Activated naive CD8-positive, alpha-beta T cell (primary cell): ENCODE results near the gene ZNF790.

Source experiments
- H3K27ac Mint-ChIP-seq: one replicate; pipeline ENCODE4 v1.8.0; 2021; ENCODE audit warnings: mixed read lengths
- H3K27me3 Mint-ChIP-seq: one replicate; pipeline ENCODE4 v1.8.0; 2021; ENCODE audit warnings: mixed read lengths
- H3K36me3 Mint-ChIP-seq: one replicate; pipeline ENCODE4 v1.8.0; 2021; ENCODE audit warnings: mixed read lengths
- H3K4me1 Mint-ChIP-seq: one replicate; pipeline ENCODE4 v1.8.0; 2021; ENCODE audit warnings: low read depth, mixed read lengths
- H3K4me3 Mint-ChIP-seq: one replicate; pipeline ENCODE4 v1.8.0; 2021; ENCODE audit warnings: mild to moderate bottlenecking, mixed read lengths
- H3K9me3 Mint-ChIP-seq: one replicate; pipeline ENCODE4 v1.8.0; 2021; ENCODE audit warnings: low read depth, mixed read lengths

The ZNF790 gene

DNA sequence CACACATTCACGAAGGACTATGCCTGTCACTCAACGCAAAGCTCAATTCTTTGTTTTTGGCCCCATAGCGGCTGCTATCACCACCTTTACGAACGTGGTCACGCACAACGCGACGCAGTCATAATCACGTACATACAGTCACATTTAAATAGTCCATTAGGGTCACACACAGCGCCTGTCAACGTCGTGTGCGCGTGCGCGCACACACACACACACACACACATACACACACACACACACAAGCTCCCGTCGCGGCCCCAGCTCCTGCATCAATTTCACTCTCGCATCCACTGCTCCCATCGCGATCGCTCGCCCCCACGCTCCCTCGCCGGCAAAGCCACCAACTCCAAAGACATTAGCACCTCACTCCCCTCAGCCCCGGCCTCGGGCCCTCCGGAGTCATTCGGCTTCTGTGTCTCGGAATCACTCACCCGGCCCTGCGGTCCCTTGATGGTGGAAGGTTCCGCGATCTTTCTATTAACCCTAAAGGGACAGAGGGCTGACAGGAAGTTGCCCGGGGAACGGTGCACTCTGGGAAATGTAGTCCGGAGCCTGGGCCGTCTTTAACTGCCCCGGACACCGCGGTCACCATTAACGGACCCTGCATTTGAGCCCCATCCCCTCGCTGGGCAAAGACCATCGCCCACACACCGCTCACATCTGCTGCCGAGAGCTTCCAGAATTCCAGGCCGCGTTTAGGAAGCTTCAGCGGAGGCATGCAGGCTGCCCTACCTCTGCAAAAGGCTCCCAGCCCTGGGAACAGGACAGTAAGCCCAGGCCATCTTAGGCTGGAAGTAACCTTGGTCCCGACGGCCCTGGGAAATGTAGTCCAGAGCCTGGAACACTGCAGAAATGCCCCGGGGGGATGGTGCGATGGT, at the start of gene ZNF790:
Gene ZNF790, minus strand, starts transcription at position 482 of the 878 bp plus-strand sequence. CDS start 12,768 bp downstream, outside the sequence.
- peaks cover 33% of the 10 kb centered on the region for H3K36me3 Mint-ChIP-seq
- peaks cover 9% of the 10 kb centered on the region for H3K9me3 Mint-ChIP-seq
- no peak within 1 kb of the TSS for H3K27ac Mint-ChIP-seq
- no peak within 1 kb of the TSS for H3K4me3 Mint-ChIP-seq
- H3K27me3 Mint-ChIP-seq: no peaks in the 10 kb centered on the region
- peaks cover 16% of the 10 kb centered on the region for H3K4me1 Mint-ChIP-seq

DNA sequence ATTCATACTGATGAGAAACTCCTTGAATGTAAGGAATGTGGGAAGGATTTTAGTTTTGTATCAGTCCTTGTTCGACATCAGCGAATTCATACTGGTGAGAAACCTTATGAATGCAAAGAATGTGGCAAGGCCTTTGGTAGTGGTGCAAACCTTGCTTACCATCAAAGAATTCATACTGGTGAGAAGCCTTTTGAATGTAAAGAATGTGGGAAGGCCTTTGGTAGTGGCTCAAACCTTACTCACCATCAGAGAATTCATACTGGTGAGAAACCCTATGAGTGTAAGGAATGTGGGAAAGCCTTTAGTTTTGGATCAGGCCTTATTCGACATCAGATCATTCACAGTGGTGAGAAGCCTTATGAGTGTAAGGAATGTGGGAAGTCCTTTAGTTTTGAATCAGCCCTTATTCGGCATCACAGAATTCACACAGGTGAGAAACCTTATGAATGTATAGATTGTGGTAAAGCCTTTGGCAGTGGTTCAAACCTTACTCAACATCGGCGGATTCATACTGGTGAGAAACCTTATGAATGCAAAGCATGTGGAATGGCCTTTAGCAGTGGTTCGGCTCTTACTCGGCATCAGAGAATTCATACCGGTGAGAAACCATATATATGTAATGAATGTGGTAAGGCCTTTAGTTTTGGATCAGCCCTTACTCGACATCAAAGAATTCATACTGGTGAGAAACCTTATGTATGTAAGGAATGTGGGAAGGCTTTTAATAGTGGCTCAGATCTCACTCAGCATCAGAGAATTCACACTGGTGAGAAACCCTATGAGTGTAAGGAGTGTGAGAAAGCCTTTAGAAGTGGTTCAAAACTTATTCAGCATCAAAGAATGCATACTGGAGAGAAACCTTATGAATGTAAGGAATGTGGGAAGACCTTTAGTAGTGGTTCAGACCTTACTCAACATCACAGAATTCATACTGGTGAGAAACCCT, 39.1 kb upstream of the ZNF790 start:
- Mint-ChIP-seq H3K27me3 (no peaks in the 10 kb centered on the region), H3K36me3 (peaks cover 52% of the 10 kb centered on the region), H3K4me1 (no peaks in the 10 kb centered on the region), H3K9me3 (peaks cover 31% of the 10 kb centered on the region), H3K4me3 (no peak overlapping the region), H3K27ac (no peak overlapping the region)

DNA sequence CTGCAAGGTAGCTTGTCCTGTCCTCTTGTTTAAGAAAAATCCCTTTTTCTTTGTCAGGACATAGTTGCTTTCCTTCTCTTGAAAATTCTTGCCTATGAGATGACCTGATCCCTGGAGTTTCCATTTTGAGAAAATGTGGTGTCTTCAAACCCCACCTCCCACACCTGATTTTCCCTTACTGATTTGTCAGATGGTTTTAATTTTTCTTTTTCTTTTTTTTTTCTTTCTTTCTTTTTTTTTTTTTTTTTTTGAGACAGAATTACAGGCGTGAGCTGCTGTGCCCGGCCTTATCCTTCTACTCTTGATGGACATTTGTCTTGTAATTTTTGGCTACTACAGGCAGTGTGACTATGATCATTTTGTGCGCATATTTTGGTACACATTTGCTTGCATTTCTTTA, 13.7 kb upstream of the ZNF790 start:
- H3K4me1 Mint-ChIP-seq: peaks cover 17% of the 10 kb centered on the region
- H3K27ac Mint-ChIP-seq: no peak overlapping the region
- peaks cover 22% of the 10 kb centered on the region for H3K36me3 Mint-ChIP-seq
- H3K9me3 Mint-ChIP-seq: peaks cover 16% of the 10 kb centered on the region
- no peaks in the 10 kb centered on the region for H3K27me3 Mint-ChIP-seq
- H3K4me3 Mint-ChIP-seq: no peak overlapping the region

DNA sequence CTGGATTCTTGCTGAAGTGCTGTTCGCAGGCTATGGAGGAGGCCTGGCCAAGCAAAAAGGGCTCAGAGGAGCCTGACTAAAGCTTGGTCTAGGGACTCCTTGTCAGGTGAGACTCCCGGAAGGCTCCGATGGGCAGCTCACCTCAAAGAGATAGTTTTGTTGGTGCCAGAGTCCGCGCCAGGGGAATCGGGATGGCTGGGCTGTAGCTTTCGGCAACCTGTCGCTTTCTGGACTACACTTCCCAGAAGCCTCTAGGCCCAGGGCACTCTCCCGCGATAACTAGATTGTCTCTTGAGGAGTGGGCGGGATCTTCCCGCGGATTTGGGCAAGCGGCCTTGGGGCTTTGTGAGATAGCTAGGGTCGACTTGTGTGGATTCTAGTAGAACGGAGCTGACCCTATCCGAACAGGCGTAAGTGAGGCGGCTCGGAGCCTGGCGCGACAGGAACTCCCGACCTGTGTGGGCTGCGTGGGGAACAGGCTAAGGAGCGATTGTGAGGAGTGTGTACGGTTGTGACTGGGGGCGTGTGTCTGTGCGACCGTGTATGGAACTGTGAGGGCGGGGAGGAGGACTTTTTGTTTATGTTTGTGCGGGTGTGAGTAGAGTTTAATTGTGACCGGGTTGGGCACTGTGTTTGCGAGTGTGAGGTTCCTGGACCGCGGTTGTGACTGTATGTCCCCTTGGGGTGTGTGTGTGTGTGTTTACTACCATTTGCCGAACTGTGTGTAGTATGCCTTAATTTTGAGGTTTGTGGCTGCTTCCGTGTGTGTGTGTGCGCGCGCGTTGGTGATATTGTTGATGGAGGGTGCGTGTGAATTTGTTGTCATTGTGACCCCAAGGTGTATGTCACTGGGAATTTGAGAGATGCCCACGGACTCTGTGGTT, 12.6 kb upstream of the ZNF790 start, which contains the start of gene ZNF345:
Gene ZNF345, plus strand, starts transcription at position 318 of the 884 bp plus-strand sequence. CDS start 25,955 bp downstream, outside the sequence.
- no peak within 1 kb of the TSS for H3K27ac Mint-ChIP-seq
- peaks cover 16% of the 10 kb centered on the region for H3K4me1 Mint-ChIP-seq
- no peaks in the 10 kb centered on the region for H3K27me3 Mint-ChIP-seq
- H3K36me3 Mint-ChIP-seq: peaks cover 19% of the 10 kb centered on the region
- H3K9me3 Mint-ChIP-seq: peaks cover 13% of the 10 kb centered on the region
- H3K4me3 Mint-ChIP-seq: no peak within 1 kb of the TSS

DNA sequence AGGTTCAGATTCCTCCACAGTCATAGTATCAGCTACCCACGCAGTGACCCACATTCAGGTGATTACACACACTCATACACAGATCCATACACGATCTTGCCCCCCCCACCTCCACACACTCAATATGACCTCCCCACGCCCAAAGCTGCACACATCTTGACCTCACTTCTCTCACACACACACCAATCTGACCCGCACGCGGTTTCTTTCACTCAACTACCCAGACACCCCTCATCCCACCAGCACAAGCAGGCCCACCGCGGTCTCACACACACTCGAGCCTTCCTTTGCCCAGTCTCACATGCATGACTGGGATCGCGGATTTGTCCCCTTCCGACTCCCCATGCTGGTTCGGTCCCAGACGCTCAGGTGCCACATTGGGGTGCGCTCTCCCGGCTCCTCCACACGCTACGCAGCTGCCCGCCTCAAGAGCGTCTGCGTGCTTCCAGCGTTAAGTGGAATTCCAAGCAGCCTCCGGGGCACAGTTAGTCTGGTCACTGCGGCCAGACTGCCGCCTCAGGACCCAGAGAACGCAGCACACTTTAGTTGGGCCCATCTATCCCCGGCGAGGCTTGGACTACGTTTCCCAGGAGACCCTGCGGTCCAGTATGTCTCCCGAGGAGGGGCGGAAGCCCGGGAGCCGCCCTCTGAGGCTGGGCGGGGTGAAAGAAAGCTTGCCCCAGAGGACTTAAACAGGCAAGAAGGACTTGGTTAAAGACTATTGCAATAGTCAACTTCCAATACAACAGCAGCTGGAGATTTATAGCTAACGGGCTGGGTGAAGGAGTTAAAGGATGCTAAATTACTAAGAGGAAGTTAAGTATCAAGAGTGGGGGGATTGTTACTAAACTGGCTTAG, 11.7 kb upstream of the ZNF790 start:
- peaks cover 19% of the 10 kb centered on the region for H3K36me3 Mint-ChIP-seq
- H3K27ac Mint-ChIP-seq: no peak overlapping the region
- H3K27me3 Mint-ChIP-seq: no peaks in the 10 kb centered on the region
- peaks cover 10% of the 10 kb centered on the region for H3K9me3 Mint-ChIP-seq
- peaks cover 16% of the 10 kb centered on the region for H3K4me1 Mint-ChIP-seq
- no peak overlapping the region for H3K4me3 Mint-ChIP-seq

DNA sequence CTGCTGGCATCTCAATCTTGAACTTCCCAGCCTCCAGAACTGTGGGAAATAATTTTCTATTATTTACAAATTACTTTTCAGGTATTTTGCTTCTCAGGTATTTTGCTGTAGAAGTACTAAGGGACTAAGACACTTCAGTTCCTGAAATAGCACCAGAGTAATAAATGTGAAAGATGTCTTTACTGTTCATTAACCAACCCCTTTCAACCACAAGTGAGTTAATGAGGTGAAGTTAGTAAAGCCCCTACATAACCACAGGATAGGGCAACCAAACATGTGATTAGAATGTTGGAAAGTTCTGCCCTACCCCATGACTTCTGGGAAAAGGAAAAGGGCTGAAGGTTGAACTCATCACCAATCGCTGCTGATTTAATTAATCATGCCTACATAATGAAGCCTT, 9.8 kb upstream of the ZNF790 start:
- peak overlapping the region; percentile 85 for H3K4me3 Mint-ChIP-seq
- peak overlapping the region; percentile 93 for H3K27ac Mint-ChIP-seq
- peaks cover 18% of the 10 kb centered on the region for H3K36me3 Mint-ChIP-seq
- peaks cover 3% of the 10 kb centered on the region for H3K9me3 Mint-ChIP-seq
- H3K27me3 Mint-ChIP-seq: no peaks in the 10 kb centered on the region
- H3K4me1 Mint-ChIP-seq: peaks cover 12% of the 10 kb centered on the region

DNA sequence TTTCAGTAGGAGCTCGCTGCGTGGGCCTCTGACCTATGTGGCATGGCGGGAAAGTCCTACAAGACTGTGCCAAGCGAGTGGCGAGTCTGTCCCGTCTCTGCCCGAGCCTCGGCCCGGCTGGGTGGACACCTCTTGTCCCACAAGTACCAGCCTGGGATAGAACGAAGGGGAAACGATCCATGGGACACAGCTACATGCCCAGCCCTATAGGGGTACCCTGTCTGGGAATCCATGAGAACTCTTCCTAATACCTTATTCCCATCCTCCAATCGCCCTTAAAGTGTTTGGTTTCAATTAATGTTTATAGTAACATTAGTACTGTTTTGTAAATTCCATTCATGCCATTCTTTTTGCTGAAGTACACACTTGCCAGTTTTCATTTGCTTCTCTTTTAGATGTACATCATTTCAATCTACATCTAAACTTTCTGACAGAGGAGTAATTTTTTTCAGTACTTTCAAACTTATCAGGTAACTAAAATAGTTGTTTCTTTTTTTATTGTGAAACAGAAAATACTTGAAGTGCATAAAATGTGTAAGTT, 667 bp upstream of the ZNF790 start:
- peaks cover 32% of the 10 kb centered on the region for H3K36me3 Mint-ChIP-seq
- no peak overlapping the region for H3K27ac Mint-ChIP-seq
- no peaks in the 10 kb centered on the region for H3K27me3 Mint-ChIP-seq
- H3K4me3 Mint-ChIP-seq: no peak overlapping the region
- peaks cover 16% of the 10 kb centered on the region for H3K4me1 Mint-ChIP-seq
- peaks cover 5% of the 10 kb centered on the region for H3K9me3 Mint-ChIP-seq

DNA sequence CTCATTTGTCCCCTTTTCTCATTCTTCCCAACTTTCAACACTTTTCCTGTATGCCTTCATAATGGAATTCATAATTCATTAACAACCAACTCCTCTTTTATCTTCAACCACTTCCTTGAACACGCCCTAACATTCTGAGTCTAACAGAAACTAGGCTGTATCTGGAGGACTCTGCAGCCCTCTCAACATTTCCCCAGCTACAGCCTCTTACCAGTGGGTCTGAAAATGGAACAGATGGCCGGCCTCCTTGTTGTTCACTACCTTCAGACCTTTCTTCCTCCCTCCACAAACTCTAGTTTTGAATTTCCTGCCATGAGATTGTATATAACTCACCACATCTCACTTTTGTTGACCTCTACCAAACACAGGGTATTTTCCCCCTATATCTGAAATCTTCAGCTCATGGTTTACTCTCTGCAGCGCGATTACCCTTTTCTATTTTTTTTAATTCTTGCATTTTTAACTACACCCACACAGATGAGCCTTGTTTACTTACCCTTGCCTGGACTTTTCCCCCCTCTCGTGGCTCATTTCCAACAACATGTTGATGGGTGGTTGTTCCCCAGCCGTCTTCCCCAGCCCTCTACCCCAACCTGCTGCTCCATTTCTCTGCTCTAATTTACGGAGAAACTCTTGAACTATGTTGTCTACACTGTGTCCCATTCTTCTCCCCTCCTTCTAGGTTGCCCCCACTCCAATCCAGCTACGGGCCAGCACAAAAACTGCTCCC, 846 bp downstream of the ZNF790 start:
- Mint-ChIP-seq H3K9me3 (peaks cover 13% of the 10 kb centered on the region), H3K27ac (no peak overlapping the region), H3K36me3 (peaks cover 38% of the 10 kb centered on the region), H3K27me3 (no peaks in the 10 kb centered on the region), H3K4me1 (peaks cover 16% of the 10 kb centered on the region), H3K4me3 (no peak overlapping the region)

DNA sequence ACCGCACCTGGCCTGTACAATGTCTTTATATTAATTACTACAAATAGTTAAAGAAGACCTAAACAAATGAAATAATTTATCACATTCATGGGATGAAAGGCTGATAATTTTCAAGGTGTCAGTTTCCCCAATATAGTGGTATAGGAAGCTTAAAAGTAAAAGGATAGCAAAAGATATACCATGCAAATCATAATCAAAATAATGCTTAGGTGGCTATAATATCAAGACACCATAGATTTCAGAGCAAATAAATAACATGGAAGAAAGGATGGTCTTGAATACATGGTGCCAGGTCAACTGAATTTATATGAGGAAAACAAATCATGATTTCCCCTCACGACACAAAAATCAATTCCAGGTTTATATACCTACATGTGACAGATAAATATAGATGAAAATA, 4.8 kb downstream of the ZNF790 start:
- no peak overlapping the region for H3K4me3 Mint-ChIP-seq
- no peaks in the 10 kb centered on the region for H3K27me3 Mint-ChIP-seq
- peaks cover 54% of the 10 kb centered on the region for H3K36me3 Mint-ChIP-seq
- peaks cover 26% of the 10 kb centered on the region for H3K9me3 Mint-ChIP-seq
- peaks cover 11% of the 10 kb centered on the region for H3K4me1 Mint-ChIP-seq
- H3K27ac Mint-ChIP-seq: no peak overlapping the region

DNA sequence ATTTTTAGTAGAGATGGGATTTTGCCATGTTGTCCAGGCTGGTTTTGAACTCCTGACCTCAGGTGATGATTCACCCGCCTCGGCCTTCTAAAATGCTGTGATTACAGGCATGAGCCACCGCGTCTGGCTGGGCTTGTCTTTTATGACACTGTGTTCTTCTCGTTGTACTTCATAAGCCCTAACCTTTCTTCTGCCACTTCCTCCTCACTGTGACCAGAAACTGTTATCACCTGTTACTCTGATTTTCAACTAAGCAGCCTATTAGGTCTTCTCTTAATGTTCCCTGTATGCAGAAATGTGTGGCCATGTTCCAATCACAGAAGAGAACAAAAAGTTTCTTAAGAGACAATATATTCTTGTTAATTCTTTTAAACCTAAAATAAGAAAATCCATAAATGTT, 16.4 kb downstream of the ZNF790 start:
- Mint-ChIP-seq H3K27me3 (no peaks in the 10 kb centered on the region), H3K36me3 (peaks cover 64% of the 10 kb centered on the region), H3K4me3 (no peak overlapping the region), H3K9me3 (peaks cover 19% of the 10 kb centered on the region), H3K27ac (no peak overlapping the region), H3K4me1 (no peaks in the 10 kb centered on the region)

DNA sequence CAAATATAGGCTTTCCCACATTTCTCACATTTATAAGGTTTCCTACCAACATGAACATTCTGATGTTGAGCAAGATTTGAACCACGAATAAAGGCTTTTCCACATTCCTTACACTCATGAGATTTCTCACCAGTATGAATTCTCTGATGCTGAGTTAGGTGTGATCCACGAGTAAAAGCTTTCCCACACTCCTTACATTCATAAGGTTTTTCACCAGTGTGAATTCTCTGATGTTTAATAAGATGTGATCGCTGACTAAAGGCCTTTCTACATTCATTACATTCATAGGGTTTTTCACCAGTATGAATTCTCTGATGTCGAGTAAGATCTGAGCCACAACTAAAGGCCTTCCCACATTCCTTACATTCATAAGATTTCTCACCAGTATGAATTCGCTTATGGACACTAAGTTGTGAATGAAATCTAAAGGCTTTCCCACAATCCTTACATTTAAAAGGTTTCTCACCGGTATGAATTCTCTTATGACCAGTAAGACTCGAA, 19.0 kb downstream of the ZNF790 start:
- Mint-ChIP-seq H3K27ac (no peak overlapping the region), H3K9me3 (peaks cover 10% of the 10 kb centered on the region), H3K27me3 (no peaks in the 10 kb centered on the region), H3K36me3 (peaks cover 54% of the 10 kb centered on the region), H3K4me3 (no peak overlapping the region), H3K4me1 (no peaks in the 10 kb centered on the region)

DNA sequence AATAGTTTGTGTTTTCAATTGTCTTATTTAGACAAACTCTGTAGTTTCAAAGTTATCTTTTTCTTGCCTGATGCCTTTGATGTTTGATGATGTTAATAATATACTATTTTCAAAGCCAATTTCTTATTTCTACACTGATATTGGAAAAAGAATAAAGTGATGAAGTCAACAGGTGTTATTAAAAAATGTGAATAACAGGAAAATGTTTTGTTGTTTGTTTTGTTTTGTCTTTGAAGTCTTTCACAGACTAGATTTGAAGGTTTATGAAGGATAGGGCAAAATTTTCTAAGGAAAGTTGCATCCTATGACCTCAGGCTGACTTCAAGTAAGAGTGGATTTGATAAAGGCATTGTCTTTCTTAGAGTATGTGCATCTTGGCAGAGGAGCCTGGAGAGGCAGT, 31.2 kb downstream of the ZNF790 start:
- Mint-ChIP-seq H3K36me3 (peaks cover 63% of the 10 kb centered on the region), H3K4me3 (no peak overlapping the region), H3K27ac (no peak overlapping the region), H3K27me3 (no peaks in the 10 kb centered on the region), H3K4me1 (no peaks in the 10 kb centered on the region), H3K9me3 (peaks cover 37% of the 10 kb centered on the region)

DNA sequence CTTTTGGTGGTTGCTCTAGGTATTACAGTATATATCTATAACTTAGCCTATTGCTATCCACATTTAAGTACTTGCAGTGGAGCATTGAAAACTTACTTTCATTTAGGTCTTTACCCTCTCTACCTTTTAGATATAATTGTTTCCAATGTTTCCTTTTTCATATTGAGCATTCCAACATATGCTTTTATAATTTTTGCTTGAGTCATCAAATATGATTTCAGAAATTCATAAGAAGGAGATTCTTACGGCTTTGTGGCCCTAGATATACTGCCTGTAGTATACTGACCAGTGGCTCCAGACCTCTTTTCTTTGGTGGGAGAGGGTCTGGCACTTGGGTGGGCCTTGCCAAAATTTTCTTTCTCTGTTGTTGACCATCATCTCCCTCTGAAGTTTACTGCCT, 32.8 kb downstream of the ZNF790 start:
- Mint-ChIP-seq H3K9me3 (peaks cover 32% of the 10 kb centered on the region), H3K27ac (no peak overlapping the region), H3K4me1 (no peaks in the 10 kb centered on the region), H3K36me3 (peaks cover 54% of the 10 kb centered on the region), H3K4me3 (no peak overlapping the region), H3K27me3 (no peaks in the 10 kb centered on the region)
